HT1080 (cell line): ENCODE results near the gene DNALI1. TPM values are rescaled to one million over a fixed set of nuclear protein-coding genes. Genes with fewer than 3 reads are reported as not detected.

ENCODE experiments used
- DNase-seq: peaks from one replicate; pipeline ENCODE4 v3.0.0-alpha.2; 2015; ENCODE audit warnings: low read depth
- small RNA-seq: library from RNA; depleted of rRNA; stranded (forward); fragments of <200 nt; gene quantifications from one replicate; pipeline ENCODE3, GENCODE V24; 2014
- total RNA-seq: library from RNA; depleted of rRNA; stranded (reverse); fragments of >200 nt; shearing (Covaris generic); gene quantifications from 2 replicates; pipeline ENCODE4 v1.2.3, GENCODE V29; 2014; rRNA removed

DNALI1 gene
- total RNA-seq, 1 experiment from 2014 or later = not detected

DNA sequence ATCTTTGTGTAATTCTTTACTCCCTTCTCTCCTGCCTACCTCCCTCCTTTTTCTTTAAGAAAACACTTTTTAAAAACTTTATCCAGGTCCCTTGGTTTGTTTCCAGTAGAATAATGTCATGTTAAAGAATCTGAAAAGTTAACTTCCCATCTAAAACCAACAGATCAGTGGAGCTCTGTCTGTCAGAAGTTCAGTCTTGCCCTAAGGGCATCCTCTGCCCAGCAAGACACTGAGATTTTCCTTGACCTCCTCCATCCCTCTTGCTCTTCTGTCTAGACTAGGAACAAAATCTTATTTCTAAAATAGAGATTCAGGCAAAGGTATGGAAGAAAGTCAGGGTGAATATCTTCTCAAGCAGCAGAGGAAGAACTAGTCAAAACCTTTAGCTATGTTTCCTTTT, 44.7 kb downstream of the DNALI1 start:
- DNase-seq = no peak

- no peak for DNase-seq
These were observed 46.3 kb downstream of the DNALI1 start for GRCh38 chr1:37602750-37603694.

- DNase-seq = no peak
These were observed 48.4 kb downstream of the DNALI1 start for GRCh38 chr1:37605061-37605650.

DNA sequence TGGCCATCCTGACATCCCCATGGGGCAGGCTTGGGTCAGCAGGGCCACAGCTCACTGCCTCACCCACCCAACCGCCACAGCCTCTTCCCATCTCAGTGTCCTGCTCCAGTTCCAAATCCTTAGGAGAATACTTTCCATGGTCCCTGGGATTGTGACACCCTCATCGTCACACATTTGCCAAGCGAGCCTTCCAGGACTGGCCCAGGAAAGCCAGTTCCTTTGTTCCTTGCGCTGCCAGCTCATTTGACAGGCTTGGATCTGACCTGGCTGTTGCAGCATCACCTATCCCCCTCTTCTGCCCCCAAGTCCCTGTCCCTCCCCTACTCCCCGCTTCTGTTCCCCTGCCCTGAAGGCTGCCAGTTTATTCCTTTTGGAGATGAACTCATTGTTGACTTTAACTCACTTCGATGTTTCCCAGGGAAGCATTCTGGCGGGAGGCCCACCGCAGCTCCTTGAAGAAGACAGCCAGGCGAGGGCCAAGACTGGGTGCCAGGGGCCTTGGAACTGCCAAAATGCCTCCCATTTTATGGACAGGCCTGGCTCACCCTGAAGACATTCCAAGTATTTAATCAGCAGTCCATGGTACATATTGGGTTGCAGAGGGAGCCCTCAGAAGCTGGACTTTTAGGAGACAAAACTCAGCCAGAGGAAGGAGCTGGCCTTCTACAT, 49.2 kb downstream of the DNALI1 start:
- no peak for DNase-seq

DNA sequence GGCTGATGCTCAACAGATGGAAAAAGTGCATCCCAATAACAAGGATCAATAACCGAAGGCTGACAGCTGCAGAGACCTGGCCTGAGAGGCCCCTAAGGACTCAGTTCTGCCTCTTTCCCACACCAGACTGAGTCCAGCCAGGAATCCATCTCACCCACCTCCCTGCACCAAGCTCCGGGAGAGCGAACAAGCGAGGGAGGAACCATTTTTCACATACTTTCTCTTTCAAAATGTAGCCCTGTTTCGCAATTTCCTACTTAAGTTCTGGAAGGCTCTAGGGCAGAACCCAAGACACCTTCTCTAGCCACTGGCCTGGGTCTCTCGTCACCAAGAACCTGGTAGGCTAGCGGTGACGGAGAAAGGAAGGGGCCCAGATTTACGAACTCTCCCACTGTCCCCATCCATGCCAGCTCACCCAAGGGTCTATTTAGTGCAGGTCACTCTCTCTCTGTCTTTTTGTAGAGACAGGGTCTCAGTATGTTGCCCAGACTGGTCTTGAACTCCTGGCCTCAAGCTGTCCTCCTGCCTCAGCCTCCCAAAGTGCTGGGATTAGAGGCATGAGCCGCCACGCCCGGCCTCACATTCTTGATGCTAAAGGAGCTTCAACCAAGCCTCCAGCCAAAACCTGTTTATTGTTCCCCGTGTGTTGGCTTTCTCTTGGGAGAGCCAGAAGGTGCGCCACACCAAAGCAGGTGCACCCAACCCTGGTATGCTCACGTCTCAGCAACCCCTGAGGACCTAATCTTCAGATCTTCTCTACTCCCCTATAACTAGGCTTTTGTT, 49.9 kb downstream of the DNALI1 start:
- no peak for DNase-seq

GRCh38 chr1:37609002-37609401, 52.3 kb downstream of the DNALI1 start:
- DNase-seq = no peak

- DNase-seq = no peak
These were observed 53.3 kb downstream of the DNALI1 start for GRCh38 chr1:37609994-37610393.

- no peak for DNase-seq
These were observed 55.4 kb downstream of the DNALI1 start for GRCh38 chr1:37612186-37612585.

- DNase-seq = no peak
These were observed 57.4 kb downstream of the DNALI1 start for GRCh38 chr1:37614105-37614504.

GRCh38 chr1:37616330-37616729, 59.6 kb downstream of the DNALI1 start:
- no peak for DNase-seq

Small RNAs within 50 kb of the gene (small RNA-seq; reads per million reads assigned to genes)
- not detected for gene AL034379.1

Other genes starting within 250 kb of the DNALI1 start
- 8.7 and 9.8 TPM in 2 replicates for gene ZC3H12A, start 82.4 kb upstream of the DNALI1 start, total RNA-seq
- gene MEAF6, start 42.2 kb upstream of the DNALI1 start, total RNA-seq = 65.4 and 72.9 TPM in 2 replicates
- gene SNIP1, start 2.6 kb upstream of the DNALI1 start, total RNA-seq = 11.3 and 16.5 TPM in 2 replicates
- gene GNL2, start 39.0 kb downstream of the DNALI1 start, total RNA-seq = 105 and 111 TPM in 2 replicates
- gene RSPO1, start 78.0 kb downstream of the DNALI1 start, total RNA-seq = not detected in 2 replicates
- 29.3 and 38.4 TPM in 2 replicates for gene CDCA8, start 135.6 kb downstream of the DNALI1 start, total RNA-seq
- gene EPHA10, start 208.2 kb downstream of the DNALI1 start, total RNA-seq = 0.06 TPM in 1 of 2 replicates, not detected in the other
- 18.6 and 21.6 TPM in 2 replicates for gene MANEAL, start 236.9 kb downstream of the DNALI1 start, total RNA-seq